Measurements from ENCODE around the gene APOL2. TPM values are rescaled to one million over a fixed set of nuclear protein-coding genes. Genes with fewer than 3 reads are reported as not detected.

Gene APOL2
- total RNA-seq, 1 donor: 56.1 TPM

- no peak for TF ChIP-seq CTCF (IDR thresholded peaks at IDR 0.05; ENCODE audit: extremely low read depth, low read depth, low read length)
- Histone ChIP-seq H3K4me2 (ENCODE audit: insufficient read depth, low read length) (no peak overlapping the region), H3K79me2 (ENCODE audit: insufficient read depth, low read length) (no peaks in the 10 kb centered on the region), H2AFZ (ENCODE audit: low read length) (no peak overlapping the region), H3K4me3 (ENCODE audit: insufficient read depth, low read length) (no peak overlapping the region), H3K4me1 (ENCODE audit: insufficient read depth, low read length) (no peaks in the 10 kb centered on the region), H3K27ac (ENCODE audit: low read depth, low read length) (no peak overlapping the region), H4K20me1 (ENCODE audit: insufficient read depth, low read length) (no peaks in the 10 kb centered on the region), H3K27me3 (ENCODE audit: insufficient read depth, low read length) (no peaks in the 10 kb centered on the region), H3K36me3 (ENCODE audit: insufficient read depth, low read length) (peaks cover 8% of the 10 kb centered on the region), H3K9me3 (ENCODE audit: low read depth, low read length) (no peaks in the 10 kb centered on the region)
- no peak for DNase-seq (ENCODE audit: insufficient read length, low spot score, missing footprints)
Observed at GRCh38 chr22:36259615-36260300, 20.4 kb upstream of the APOL2 start.

GRCh38 chr22:36258701-36259614, 19.6 kb upstream of the APOL2 start:
- Histone ChIP-seq H2AFZ (ENCODE audit: low read length) (no peak overlapping the region), H3K27ac (ENCODE audit: low read depth, low read length) (no peak overlapping the region), H3K4me1 (ENCODE audit: insufficient read depth, low read length) (peaks cover 5% of the 10 kb centered on the region), H4K20me1 (ENCODE audit: insufficient read depth, low read length) (no peaks in the 10 kb centered on the region), H3K27me3 (ENCODE audit: insufficient read depth, low read length) (no peaks in the 10 kb centered on the region), H3K79me2 (ENCODE audit: insufficient read depth, low read length) (no peaks in the 10 kb centered on the region), H3K9me3 (ENCODE audit: low read depth, low read length) (no peaks in the 10 kb centered on the region), H3K4me2 (ENCODE audit: insufficient read depth, low read length) (no peak overlapping the region), H3K4me3 (ENCODE audit: insufficient read depth, low read length) (no peak overlapping the region), H3K36me3 (ENCODE audit: insufficient read depth, low read length) (peaks cover 8% of the 10 kb centered on the region)
- no peak for TF ChIP-seq CTCF (IDR thresholded peaks at IDR 0.05; ENCODE audit: extremely low read depth, low read depth, low read length)
- no peak for DNase-seq (ENCODE audit: insufficient read length, low spot score, missing footprints)

- Histone ChIP-seq H3K4me2 (ENCODE audit: insufficient read depth, low read length) (no peak overlapping the region), H2AFZ (ENCODE audit: low read length) (no peak overlapping the region), H4K20me1 (ENCODE audit: insufficient read depth, low read length) (no peaks in the 10 kb centered on the region), H3K79me2 (ENCODE audit: insufficient read depth, low read length) (no peaks in the 10 kb centered on the region), H3K9me3 (ENCODE audit: low read depth, low read length) (no peaks in the 10 kb centered on the region), H3K4me1 (ENCODE audit: insufficient read depth, low read length) (peaks cover 13% of the 10 kb centered on the region), H3K27me3 (ENCODE audit: insufficient read depth, low read length) (no peaks in the 10 kb centered on the region), H3K27ac (ENCODE audit: low read depth, low read length) (no peak overlapping the region), H3K36me3 (ENCODE audit: insufficient read depth, low read length) (peaks cover 8% of the 10 kb centered on the region), H3K4me3 (ENCODE audit: insufficient read depth, low read length) (no peak overlapping the region)
- TF ChIP-seq CTCF (IDR thresholded peaks at IDR 0.05; ENCODE audit: extremely low read depth, low read depth, low read length): no peak
- no peak for DNase-seq (ENCODE audit: insufficient read length, low spot score, missing footprints)
Observed at GRCh38 chr22:36257948-36258670, 18.8 kb upstream of the APOL2 start.

All from osteoblast (primary cell).